HCT116 (cell line): ENCODE data around the gene KIF26B. TPM values are rescaled to one million over a fixed set of nuclear protein-coding genes. Genes with fewer than 3 reads are reported as not detected.

ENCODE experiments used
- ATAC-seq: fragments of 200-7000 bp; cut with Tn5 transposase; 2 replicates; pipeline ENCODE4 v1.9.1; 2020; ENCODE audit warnings: mild to moderate bottlenecking, moderate library complexity
- BruUV-seq: library from RNA; stranded (reverse); fragments of 400-500 nt; replicated peaks from 2 replicates; lab custom pipeline; 2021; lab: Mats Ljungman, UMichigan
- CTCF ChIA-PET: fragments of 300-600 bp; sonication (Branson Sonifier 250); formaldehyde crosslinking; loops from one replicate; lab custom pipeline; 2021; ENCODE audit warnings: antibody characterized with exemption; lab: Charles Lee
- POLR2A ChIA-PET: fragments of 300-600, 350-600 bp; sonication (Branson Sonifier 250); formaldehyde crosslinking; loops from one replicate; lab custom pipeline; 2021; ENCODE audit warnings: antibody characterized with exemption; lab: Charles Lee
- RAD21 ChIA-PET, 2 experiments: fragments of 300-600 bp; sonication (Branson Sonifier 250); formaldehyde crosslinking; loops; one replicate each; lab custom pipeline; 2023; ENCODE audit warnings: low total read pairs in 2 of 2; ENCODE audit not compliant: uncharacterized antibody in 2 of 2, unreplicated experiment in 2 of 2, low non-redundant PET in 1 of 2; lab: Charles Lee
- DNase-seq: peaks from one replicate; pipeline ENCODE4 v3.0.0-alpha.2; 2010; ENCODE audit warnings: low read depth, low spot score
- H2AFZ ChIP-seq: fragments of 200-600 bp; shearing (Covaris generic), sonication (generic); 2 replicates; pipeline ENCODE4 v1.6.1; 2017; ENCODE audit warnings: low read depth, mixed run types, mixed read lengths, antibody characterized with exemption, low read length; ENCODE audit not compliant: poor library complexity, severe bottlenecking
- H3K27ac ChIP-seq: 2 replicates; pipeline ENCODE4 v1.5.1; 2012; ENCODE audit warnings: low read depth, low read length
- H3K27me3 ChIP-seq: fragments of 200-600 bp; sonication (generic); 2 replicates; pipeline ENCODE4 v1.6.1; 2016; ENCODE audit warnings: mixed run types, low read length, mixed read lengths; ENCODE audit not compliant: insufficient read depth
- H3K36me3 ChIP-seq, 2 experiments: fragments of 200-500 bp in 1 of 2; fragments of 200-600 bp in 1 of 2; sonication (Bioruptor generic) in 1 of 2; sonication (generic) in 1 of 2; 2 replicates each; pipeline versions ENCODE4 v1.5.1 to v1.6.1; 2014 to 2016; ENCODE audit warnings: low read length in 2 of 2, inconsistent platforms in 1 of 2, mixed read lengths in 1 of 2, mixed run types in 1 of 2; ENCODE audit not compliant: insufficient read depth in 2 of 2, control insufficient read depth in 1 of 2
- H3K4me1 ChIP-seq, 2 experiments: fragments of 200-600 bp in 1 of 2; sonication (generic) in 1 of 2; 2 replicates each; pipeline versions ENCODE4 v1.5.1 to v1.6.1; 2012 to 2017; ENCODE audit warnings: low read length in 2 of 2, inconsistent platforms in 1 of 2, mild to moderate bottlenecking in 1 of 2, mixed read lengths in 1 of 2, mixed run types in 1 of 2, moderate library complexity in 1 of 2; ENCODE audit not compliant: insufficient read depth in 2 of 2, control insufficient read depth in 1 of 2
- H3K4me2 ChIP-seq: fragments of 200-600 bp; sonication (generic); 2 replicates; pipeline ENCODE4 v1.6.1; 2017; ENCODE audit warnings: mixed run types, low read length, mixed read lengths
- H3K4me3 ChIP-seq, 2 experiments: fragments of 200-600 bp in 1 of 2; sonication (generic) in 1 of 2; replicated peaks in 1 of 2; 2 replicates each; pipeline ENCODE4 v1.5.1; 2011 to 2016; ENCODE audit warnings: low read length in 2 of 2, control low read depth in 1 of 2, low read depth in 1 of 2, mild to moderate bottlenecking in 1 of 2, mixed read lengths in 1 of 2, mixed run types in 1 of 2
- H3K79me2 ChIP-seq: fragments of 200-600 bp; sonication (generic); 2 replicates; pipeline ENCODE4 v1.6.1; 2017; ENCODE audit warnings: mild to moderate bottlenecking, mixed run types, low read length, moderate library complexity, mixed read lengths; ENCODE audit not compliant: insufficient read depth
- H3K9ac ChIP-seq: fragments of 200-600 bp; sonication (generic); 2 replicates; pipeline ENCODE4 v1.6.1; 2016; ENCODE audit warnings: low read length, mixed read lengths
- H3K9me2 ChIP-seq: fragments of 200-600 bp; sonication (generic), shearing (Covaris generic); 2 replicates; pipeline ENCODE4 v1.6.1; 2017; ENCODE audit warnings: mixed run types, mild to moderate bottlenecking, moderate library complexity; ENCODE audit not compliant: insufficient read depth
- H3K9me3 ChIP-seq, 2 experiments: fragments of 200-500 bp in 1 of 2; fragments of 200-600 bp in 1 of 2; sonication (Bioruptor generic) in 1 of 2; sonication (generic) in 1 of 2; 2 replicates each; pipeline ENCODE4 v1.6.1; 2014 to 2017; ENCODE audit warnings: low read length in 2 of 2, mixed read lengths in 2 of 2, inconsistent platforms in 1 of 2, low read depth in 1 of 2, mild to moderate bottlenecking in 1 of 2, mixed run types in 1 of 2, moderate library complexity in 1 of 2; ENCODE audit not compliant: control insufficient read depth in 1 of 2, insufficient read depth in 1 of 2
- H4K20me1 ChIP-seq: fragments of 200-600 bp; sonication (generic), shearing (Covaris generic); 2 replicates; pipeline ENCODE4 v1.6.1; 2017; ENCODE audit warnings: mixed run types, mild to moderate bottlenecking, moderate library complexity; ENCODE audit not compliant: insufficient read depth
- CEBPB ChIP-seq: IDR thresholded peaks from 2 replicates; pipeline ENCODE4 v1.6.1; 2012; ENCODE audit warnings: low read depth
- ELF1 ChIP-seq: IDR thresholded peaks from 2 replicates; pipeline ENCODE4 v1.6.1; 2012; ENCODE audit warnings: low read depth, borderline replicate concordance
- JUND ChIP-seq: IDR thresholded peaks from 2 replicates; pipeline ENCODE4 v1.6.1; 2012
- MAX ChIP-seq: IDR thresholded peaks from 2 replicates; pipeline ENCODE4 v1.6.1; 2012
- POLR2AphosphoS5 ChIP-seq: IDR thresholded peaks from 2 replicates; pipeline ENCODE4 v1.6.1; 2011; ENCODE audit warnings: mild to moderate bottlenecking, low read depth, low read length, moderate library complexity
- RAD21 ChIP-seq: IDR thresholded peaks from 2 replicates; pipeline ENCODE4 v1.6.1; 2012; ENCODE audit warnings: low read depth, mild to moderate bottlenecking
- SP1 ChIP-seq: IDR thresholded peaks from 2 replicates; pipeline ENCODE4 v1.6.1; 2012; ENCODE audit warnings: low read depth
- SRF ChIP-seq: IDR thresholded peaks from 2 replicates; pipeline ENCODE4 v1.6.1; 2012; ENCODE audit warnings: low read depth
- TCF7L2 ChIP-seq: IDR thresholded peaks from 2 replicates; pipeline ENCODE4 v1.7.0; 2011; ENCODE audit warnings: borderline replicate concordance, inconsistent platforms; ENCODE audit not compliant: insufficient read depth, insufficient read length; ENCODE audit errors: extremely low read depth
- intact Hi-C: fragments of 100-400 bp; cut with micrococcal nuclease; formaldehyde crosslinking; loops from 2 replicates; pipeline ENCODE4 v1.10.0; 2022
- total RNA-seq: library from RNA; stranded (reverse); gene quantifications from one replicate; pipeline ENCODE4 v1.2.1, GENCODE V29; 2021; ENCODE audit not compliant: unreplicated experiment
- TF ChIP-seq, protein P1 (sequence below): IDR thresholded peaks from 2 replicates; pipeline ENCODE4 v1.6.1; 2012

Gene KIF26B
- total RNA-seq, 1 experiment from 2014 or later, result 0.49 TPM

DNA sequence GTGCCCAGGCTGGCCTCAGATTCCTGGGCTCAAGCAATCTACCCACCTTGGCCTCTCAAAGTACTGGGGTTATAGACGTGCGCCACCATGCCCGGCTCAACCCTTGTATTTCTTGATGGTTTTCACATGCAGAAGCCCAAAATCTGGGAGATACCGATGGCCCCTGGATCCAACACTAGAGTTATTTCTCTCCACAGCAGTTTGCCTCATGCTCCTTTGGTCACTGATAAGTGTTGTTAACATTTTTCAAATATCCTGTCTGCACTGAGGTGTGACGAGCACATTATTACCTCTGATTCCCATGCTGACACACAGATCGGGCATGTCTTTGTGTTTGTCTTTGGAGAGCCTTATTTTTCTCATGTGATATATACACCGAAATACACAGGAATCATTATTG is 107.0 kb downstream of the KIF26B start (continued):
- TF ChIP-seq, protein P1, sequence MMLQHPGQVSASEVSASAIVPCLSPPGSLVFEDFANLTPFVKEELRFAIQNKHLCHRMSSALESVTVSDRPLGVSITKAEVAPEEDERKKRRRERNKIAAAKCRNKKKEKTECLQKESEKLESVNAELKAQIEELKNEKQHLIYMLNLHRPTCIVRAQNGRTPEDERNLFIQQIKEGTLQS, result no peak
- no peak for TF ChIP-seq RAD21

GRCh38 chr1:245263529-245264095 is 108.8 kb downstream of the KIF26B start:
- no TSS peak for BruUV-seq
- Histone ChIP-seq H3K27me3 (peaks cover 19% of the 10 kb centered on the region; the same call in 1 of the 2 replicates), H3K9me2 (no peaks in the 10 kb centered on the region), H3K4me2 (no peak overlapping the region), H4K20me1 (no peaks in the 10 kb centered on the region), H3K4me3 (no peak overlapping the region), H2AFZ (no peak overlapping the region), H3K36me3 (no peaks in the 10 kb centered on the region), H3K9ac (no peak overlapping the region), H3K9me3 (no peaks in the 10 kb centered on the region), H3K4me1 (peaks cover 0 to 2% of the 10 kb centered on the region in 2 experiments; a peak in 1 of 4 replicates), H3K79me2 (no peaks in the 10 kb centered on the region), H3K27ac (no peak overlapping the region)
- intact Hi-C loops, result no loop called here
- RAD21 ChIA-PET, result no interaction called here
- CTCF ChIA-PET, result no interaction called here
- POLR2A ChIA-PET, result no interaction called here
- ATAC-seq (no peak), DNase-seq (no peak)
- no peak for TF ChIP-seq POLR2AphosphoS5
- TF ChIP-seq TCF7L2, result no peak
- TF ChIP-seq CEBPB, result no peak

DNA sequence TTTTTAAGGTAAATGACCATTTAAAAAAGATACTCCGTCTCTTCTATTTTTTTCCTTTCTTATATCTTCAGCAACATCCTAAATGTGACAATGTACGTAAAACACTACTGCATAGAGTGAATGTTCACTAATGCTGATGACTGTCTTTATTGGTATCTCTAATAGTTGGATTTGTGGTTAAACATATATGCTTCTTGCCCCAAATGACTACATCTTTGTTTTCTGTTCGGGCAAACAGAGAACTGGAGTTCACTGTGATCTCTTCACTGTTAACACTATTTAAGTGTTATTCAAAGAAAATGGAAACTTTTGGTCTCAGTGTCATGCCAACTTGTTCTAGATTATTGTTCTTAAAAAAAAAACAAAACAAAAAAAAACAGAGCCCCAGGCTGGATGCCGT is 109.4 kb downstream of the KIF26B start:
- ATAC-seq, result no peak
- intact Hi-C loops, result no loop called here
- no peak overlapping the region for H2AFZ ChIP-seq
- H3K27ac ChIP-seq, result no peak overlapping the region
- H3K4me1 ChIP-seq, result no peaks in the 10 kb centered on the region
- no peak overlapping the region for H3K4me2 ChIP-seq
- TF ChIP-seq SP1, result no peak
- no peak for TF ChIP-seq MAX
- no peak for TF ChIP-seq ELF1
- TF ChIP-seq JUND, result no peak
- no peak for TF ChIP-seq SRF
- TF ChIP-seq, all 23 proteins: peak for 0
- no peaks in the 10 kb centered on the region for H3K9me2 ChIP-seq
- no peaks in the 10 kb centered on the region for H4K20me1 ChIP-seq
- H3K27me3 ChIP-seq, result peaks cover 19% of the 10 kb centered on the region; the same call in 1 of the 2 replicates
- ChIA-PET RAD21 (no interaction called here), POLR2A (no interaction called here), CTCF (no interaction called here)
- H3K36me3 ChIP-seq, result no peaks in the 10 kb centered on the region
- no peaks in the 10 kb centered on the region for H3K79me2 ChIP-seq
- H3K9me3 ChIP-seq, result no peaks in the 10 kb centered on the region
- no peak overlapping the region for H3K9ac ChIP-seq
- no peak for DNase-seq
- H3K4me3 ChIP-seq, result no peak overlapping the region
- no TSS peak for BruUV-seq
